Measurements from ENCODE around the gene KRT6B.

Gene KRT6B

GRCh38 chr12:52400906-52401305 is 51.0 kb downstream of the KRT6B start:
- Histone ChIP-seq H3K27ac (ENCODE audit: low read depth, low read length) (no peak overlapping the region), H3K27me3 (ENCODE audit: control insufficient read depth, insufficient read depth, low read length) (no peaks in the 10 kb centered on the region), H3K4me1 (ENCODE audit: control insufficient read depth, insufficient read depth, low read length) (no peaks in the 10 kb centered on the region), H3K9ac (ENCODE audit: low read length) (no peak overlapping the region), H3K4me3 (ENCODE audit: low read length) (no peak overlapping the region), H3K36me3 (ENCODE audit: control insufficient read depth, insufficient read depth, low read length) (no peaks in the 10 kb centered on the region)

DNA sequence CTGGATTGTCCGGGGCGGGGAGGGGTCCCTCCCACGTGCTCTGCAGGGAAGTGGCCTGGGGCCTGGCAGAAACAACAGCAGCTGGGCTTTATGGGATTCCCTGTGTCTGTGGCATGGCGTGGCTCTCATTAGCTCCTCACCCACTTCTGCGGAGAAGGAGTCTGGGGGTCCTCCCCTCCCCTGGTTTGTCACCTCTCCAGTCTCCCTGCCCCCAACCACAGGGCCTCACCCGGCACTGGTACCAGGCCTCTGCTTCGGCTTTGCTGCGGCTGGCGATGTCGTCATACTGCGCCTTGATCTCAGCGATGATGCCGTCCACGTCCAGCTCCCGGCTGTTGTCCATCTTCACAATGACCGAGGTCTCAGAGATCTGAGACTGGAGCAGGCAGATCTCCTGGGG is 52.2 kb downstream of the KRT6B start:
- no peaks in the 10 kb centered on the region for H3K36me3 ChIP-seq (ENCODE audit: control insufficient read depth, insufficient read depth, low read length)
- H3K4me1 ChIP-seq (ENCODE audit: control insufficient read depth, insufficient read depth, low read length), result no peaks in the 10 kb centered on the region
- H3K27ac ChIP-seq (ENCODE audit: low read depth, low read length), result no peak overlapping the region
- no peaks in the 10 kb centered on the region for H3K27me3 ChIP-seq (ENCODE audit: control insufficient read depth, insufficient read depth, low read length)
- H3K9ac ChIP-seq (ENCODE audit: low read length), result no peak overlapping the region
- no peak overlapping the region for H3K4me3 ChIP-seq (ENCODE audit: low read length)

DNA sequence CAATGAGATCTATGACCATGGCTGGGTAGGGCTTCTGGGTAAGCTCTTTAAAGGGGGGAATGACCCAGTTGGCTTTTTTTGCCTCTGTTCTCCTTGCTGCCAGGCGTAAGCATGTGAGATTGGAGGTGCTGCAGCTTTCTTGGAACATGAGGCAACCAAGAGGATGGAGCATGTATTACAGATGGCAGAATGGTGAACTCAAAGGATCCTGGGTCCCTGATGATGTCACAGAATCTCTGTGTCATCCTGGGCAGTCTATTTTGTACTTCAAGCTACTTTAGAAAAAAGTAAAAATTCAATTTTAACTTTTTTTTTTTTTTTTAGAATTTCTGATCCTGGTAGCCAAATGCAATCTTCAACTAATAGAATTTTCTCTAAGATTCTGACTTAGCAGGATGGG is 53.8 kb downstream of the KRT6B start:
- H3K9ac ChIP-seq (ENCODE audit: low read length), result no peak overlapping the region
- H3K4me3 ChIP-seq (ENCODE audit: low read length), result no peak overlapping the region
- H3K27ac ChIP-seq (ENCODE audit: low read depth, low read length), result no peak overlapping the region
- no peaks in the 10 kb centered on the region for H3K36me3 ChIP-seq (ENCODE audit: control insufficient read depth, insufficient read depth, low read length)
- no peaks in the 10 kb centered on the region for H3K4me1 ChIP-seq (ENCODE audit: control insufficient read depth, insufficient read depth, low read length)
- no peaks in the 10 kb centered on the region for H3K27me3 ChIP-seq (ENCODE audit: control insufficient read depth, insufficient read depth, low read length)

DNA sequence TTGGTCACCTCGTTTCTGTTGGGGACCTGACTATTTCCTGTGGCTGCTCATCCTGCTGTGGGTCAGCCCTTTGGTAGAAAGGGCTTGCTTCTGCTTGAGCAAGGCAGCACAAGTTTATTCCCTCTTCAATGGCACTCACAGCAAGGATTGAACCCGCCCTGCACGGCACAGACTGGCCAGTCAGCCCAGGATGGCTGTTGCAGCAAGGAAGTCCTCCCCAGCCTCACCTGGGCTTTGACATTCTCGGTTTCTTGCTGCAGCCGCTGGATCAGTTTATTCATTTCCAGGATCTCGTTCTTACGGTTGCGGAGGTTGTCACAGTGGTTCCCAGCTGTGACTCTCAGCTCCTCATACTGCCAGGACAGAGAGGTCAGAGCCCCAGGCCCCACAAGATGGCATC is 55.3 kb downstream of the KRT6B start:
- H3K4me1 ChIP-seq (ENCODE audit: control insufficient read depth, insufficient read depth, low read length), result no peaks in the 10 kb centered on the region
- no peak overlapping the region for H3K4me3 ChIP-seq (ENCODE audit: low read length)

More for the DNA sequence above, 55.3 kb downstream of the KRT6B start:
- H3K36me3 ChIP-seq (ENCODE audit: control insufficient read depth, insufficient read depth, low read length), result no peaks in the 10 kb centered on the region
- H3K27me3 ChIP-seq (ENCODE audit: control insufficient read depth, insufficient read depth, low read length), result no peaks in the 10 kb centered on the region
- no peak overlapping the region for H3K27ac ChIP-seq (ENCODE audit: low read depth, low read length)
- no peak overlapping the region for H3K9ac ChIP-seq (ENCODE audit: low read length)
